ENCODE measurements around the gene MPDZ. TPM values are rescaled to one million over a fixed set of nuclear protein-coding genes. Genes with fewer than 3 reads are reported as not detected.

The MPDZ gene
- total RNA-seq, 5 donors from 2014 or later (not counting 1 experiment from before 2014, with no cell fraction given), result 0.26 to 0.92 (median 0.35) TPM; not detected in 2

DNA sequence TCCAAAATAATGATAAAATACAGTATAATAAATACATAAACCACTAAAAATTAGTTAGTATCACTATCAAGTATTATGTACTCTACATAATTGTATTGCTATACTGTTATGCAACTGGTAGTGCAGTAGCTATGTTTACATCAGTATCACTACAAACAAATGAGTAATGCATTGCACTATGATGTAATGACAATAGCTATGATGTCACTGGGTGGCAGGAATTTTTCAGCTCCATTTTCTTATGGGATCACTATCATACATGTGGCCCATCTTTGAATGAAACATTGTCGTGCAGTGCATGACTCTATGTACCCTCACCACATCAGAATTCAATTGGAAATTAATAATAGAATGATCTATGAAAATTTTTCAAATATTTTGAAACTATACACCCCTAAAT, 201.3 kb downstream of the MPDZ start:
- Histone ChIP-seq H3K4me1 (ENCODE audit: control insufficient read depth in 1 of 2, extremely low read depth in 1 of 2, insufficient read depth in 2 of 2, low read length in 2 of 2) (no peaks in the 10 kb centered on the region), H3K27ac (ENCODE audit: low read length) (no peak overlapping the region), H3K9me3 (no peaks in the 10 kb centered on the region), H3K36me3 (ENCODE audit: control insufficient read depth in 2 of 2, extremely low read depth in 1 of 2, insufficient read depth in 1 of 2, low read length in 1 of 2) (no peaks in the 10 kb centered on the region), H3K27me3 (replicated peaks in 1 of 2; ENCODE audit: control insufficient read depth in 2 of 2, extremely low read depth in 1 of 2, insufficient read depth in 2 of 2, low read length in 1 of 2) (no peaks in the 10 kb centered on the region), H3K4me3 (ENCODE audit: control insufficient read depth in 1 of 2, extremely low read depth in 1 of 2, low read length in 1 of 2) (no peak overlapping the region)
- no peaks in the 10 kb centered on the region for H3K4me1 Mint-ChIP-seq
- H3K27me3 Mint-ChIP-seq, result no peaks in the 10 kb centered on the region
- ChIA-PET POLR2A (no interaction called here), CTCF (no interaction called here)
- no peak for ATAC-seq (replicated peaks in 1 of 4)
- H3K4me3 Mint-ChIP-seq, result no peak overlapping the region
- H3K36me3 Mint-ChIP-seq, result no peaks in the 10 kb centered on the region
- H3K27ac Mint-ChIP-seq, result no peak overlapping the region
- peaks cover 0 to 23% (median 14%) of the 10 kb centered on the region in 3 donors for H3K9me3 Mint-ChIP-seq
- WGBS (ENCODE audit: insufficient coverage), result no CpG with 5 or more reads among the region's 1 CpG
- DNase-seq, result no peak

- H3K4me3 ChIP-seq (ENCODE audit: control insufficient read depth in 1 of 2, extremely low read depth in 1 of 2, low read length in 1 of 2), result no peak overlapping the region
- H3K4me1 Mint-ChIP-seq, result no peaks in the 10 kb centered on the region
- H3K4me3 Mint-ChIP-seq, result no peak overlapping the region
- no peak overlapping the region for H3K27ac Mint-ChIP-seq
- no peak overlapping the region for H3K27ac ChIP-seq (ENCODE audit: low read length)
- ATAC-seq (replicated peaks in 1 of 4) (no peak), DNase-seq (no peak)
- peaks cover 0 to 27% (median 11%) of the 10 kb centered on the region in 3 donors for H3K9me3 Mint-ChIP-seq
- H3K9me3 ChIP-seq, result no peaks in the 10 kb centered on the region
- ChIA-PET POLR2A (no interaction called here), CTCF (no interaction called here)
- no peaks in the 10 kb centered on the region for H3K4me1 ChIP-seq (ENCODE audit: control insufficient read depth in 1 of 2, extremely low read depth in 1 of 2, insufficient read depth in 2 of 2, low read length in 2 of 2)
- H3K27me3 ChIP-seq (replicated peaks in 1 of 2; ENCODE audit: control insufficient read depth in 2 of 2, extremely low read depth in 1 of 2, insufficient read depth in 2 of 2, low read length in 1 of 2), result no peaks in the 10 kb centered on the region
- H3K36me3 Mint-ChIP-seq, result no peaks in the 10 kb centered on the region
- H3K27me3 Mint-ChIP-seq, result no peaks in the 10 kb centered on the region
- no peaks in the 10 kb centered on the region for H3K36me3 ChIP-seq (ENCODE audit: control insufficient read depth in 2 of 2, extremely low read depth in 1 of 2, insufficient read depth in 1 of 2, low read length in 1 of 2)
Observed at GRCh38 chr9:13076616-13077015, 202.9 kb downstream of the MPDZ start.

- Mint-ChIP-seq H3K4me3 (no peak overlapping the region), H3K9me3 (peaks cover 3 to 38% (median 18%) of the 10 kb centered on the region in 3 donors), H3K27me3 (no peaks in the 10 kb centered on the region), H3K36me3 (no peaks in the 10 kb centered on the region), H3K27ac (no peak overlapping the region), H3K4me1 (no peaks in the 10 kb centered on the region)
- H3K27me3 ChIP-seq (replicated peaks in 1 of 2; ENCODE audit: control insufficient read depth in 2 of 2, extremely low read depth in 1 of 2, insufficient read depth in 2 of 2, low read length in 1 of 2), result no peaks in the 10 kb centered on the region
- no peak for DNase-seq
- no peaks in the 10 kb centered on the region for H3K9me3 ChIP-seq
- ChIA-PET CTCF (no interaction called here), POLR2A (no interaction called here)
- H3K4me1 ChIP-seq (ENCODE audit: control insufficient read depth in 1 of 2, extremely low read depth in 1 of 2, insufficient read depth in 2 of 2, low read length in 2 of 2), result no peaks in the 10 kb centered on the region
- ATAC-seq (replicated peaks in 1 of 4), result no peak
- H3K36me3 ChIP-seq (ENCODE audit: control insufficient read depth in 2 of 2, extremely low read depth in 1 of 2, insufficient read depth in 1 of 2, low read length in 1 of 2), result no peaks in the 10 kb centered on the region
- H3K27ac ChIP-seq (ENCODE audit: low read length), result no peak overlapping the region
- H3K4me3 ChIP-seq (ENCODE audit: control insufficient read depth in 1 of 2, extremely low read depth in 1 of 2, low read length in 1 of 2), result no peak overlapping the region
Observed at GRCh38 chr9:13071921-13072320, 207.6 kb downstream of the MPDZ start.

DNA sequence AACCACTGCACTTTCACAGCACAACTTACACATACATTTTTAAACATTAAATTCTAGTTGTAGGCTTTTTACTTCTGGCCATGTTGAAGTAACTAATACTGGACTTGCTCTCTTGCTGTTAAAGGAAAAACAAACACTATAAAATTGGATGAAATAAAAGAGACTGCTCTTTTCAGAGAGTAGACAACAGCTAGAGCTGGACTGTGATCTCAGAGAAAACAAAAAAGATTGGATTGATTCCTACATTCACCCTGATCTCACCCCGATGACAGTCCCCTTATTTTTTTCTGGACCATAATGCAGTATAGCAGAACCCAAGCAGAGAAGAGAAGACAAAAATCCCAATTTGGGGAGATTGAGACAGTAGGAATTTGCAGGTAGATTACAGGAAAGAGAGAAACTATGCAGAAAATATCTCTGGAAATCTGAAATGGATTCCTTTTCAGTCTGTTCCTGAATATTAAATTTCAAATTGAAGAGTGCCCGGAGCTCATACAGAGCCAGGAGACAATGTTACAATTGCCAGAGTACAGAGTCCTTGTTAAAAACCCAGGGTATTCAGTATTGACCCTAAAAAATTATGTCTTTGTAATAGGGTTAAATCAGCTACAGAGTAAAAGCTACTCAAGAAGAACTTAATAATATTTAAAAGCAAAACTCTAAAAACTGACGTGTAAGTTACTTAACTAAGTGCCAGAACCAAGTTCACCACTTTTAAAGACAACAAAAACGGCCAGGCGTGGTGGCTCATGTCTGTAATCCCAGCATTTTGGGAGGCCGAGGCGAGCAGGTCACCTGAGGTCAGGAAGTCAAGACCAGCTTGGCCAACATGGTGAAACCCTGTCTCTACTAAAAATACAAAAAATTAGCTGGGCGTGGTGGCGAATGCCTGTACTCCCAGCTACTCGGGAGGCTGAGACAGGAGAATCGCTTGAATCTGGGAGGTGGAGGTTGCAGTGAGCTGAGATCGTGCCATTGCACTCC, 208.6 kb downstream of the MPDZ start:
- ChIA-PET POLR2A (no interaction called here), CTCF (no interaction called here)
- peaks cover 3 to 38% (median 18%) of the 10 kb centered on the region in 3 donors for H3K9me3 Mint-ChIP-seq
- H3K9me3 ChIP-seq, result no peaks in the 10 kb centered on the region
- 74% methylated on average over 4 of the region's 12 CpGs for WGBS (ENCODE audit: insufficient coverage)
- H3K27ac Mint-ChIP-seq, result no peak overlapping the region
- no peak for ATAC-seq (replicated peaks in 1 of 4)
- H3K4me3 Mint-ChIP-seq, result no peak overlapping the region
- H3K27ac ChIP-seq (ENCODE audit: low read length), result no peak overlapping the region
- H3K36me3 ChIP-seq (ENCODE audit: control insufficient read depth in 2 of 2, extremely low read depth in 1 of 2, insufficient read depth in 1 of 2, low read length in 1 of 2), result no peaks in the 10 kb centered on the region
- no peaks in the 10 kb centered on the region for H3K27me3 Mint-ChIP-seq
- no peaks in the 10 kb centered on the region for H3K4me1 Mint-ChIP-seq
- no peaks in the 10 kb centered on the region for H3K4me1 ChIP-seq (ENCODE audit: control insufficient read depth in 1 of 2, extremely low read depth in 1 of 2, insufficient read depth in 2 of 2, low read length in 2 of 2)
- no peaks in the 10 kb centered on the region for H3K36me3 Mint-ChIP-seq
- no peak for DNase-seq
- no peak overlapping the region for H3K4me3 ChIP-seq (ENCODE audit: control insufficient read depth in 1 of 2, extremely low read depth in 1 of 2, low read length in 1 of 2)
- no peaks in the 10 kb centered on the region for H3K27me3 ChIP-seq (replicated peaks in 1 of 2; ENCODE audit: control insufficient read depth in 2 of 2, extremely low read depth in 1 of 2, insufficient read depth in 2 of 2, low read length in 1 of 2)

- DNase-seq, result no peak
- Mint-ChIP-seq H3K27me3 (no peaks in the 10 kb centered on the region), H3K4me1 (no peaks in the 10 kb centered on the region), H3K27ac (no peak overlapping the region), H3K36me3 (no peaks in the 10 kb centered on the region), H3K4me3 (no peak overlapping the region), H3K9me3 (peaks cover 7 to 32% (median 21%) of the 10 kb centered on the region in 3 donors)
- 83% methylated on average over 2 of the region's 3 CpGs for WGBS (ENCODE audit: insufficient coverage)
- no peak overlapping the region for H3K27ac ChIP-seq (ENCODE audit: low read length)
- ChIA-PET CTCF (no interaction called here), POLR2A (no interaction called here)
- H3K27me3 ChIP-seq (replicated peaks in 1 of 2; ENCODE audit: control insufficient read depth in 2 of 2, extremely low read depth in 1 of 2, insufficient read depth in 2 of 2, low read length in 1 of 2), result no peaks in the 10 kb centered on the region
- no peaks in the 10 kb centered on the region for H3K4me1 ChIP-seq (ENCODE audit: control insufficient read depth in 1 of 2, extremely low read depth in 1 of 2, insufficient read depth in 2 of 2, low read length in 2 of 2)
- no peaks in the 10 kb centered on the region for H3K9me3 ChIP-seq
- ATAC-seq (replicated peaks in 1 of 4), result no peak
- no peaks in the 10 kb centered on the region for H3K36me3 ChIP-seq (ENCODE audit: control insufficient read depth in 2 of 2, extremely low read depth in 1 of 2, insufficient read depth in 1 of 2, low read length in 1 of 2)
- H3K4me3 ChIP-seq (ENCODE audit: control insufficient read depth in 1 of 2, extremely low read depth in 1 of 2, low read length in 1 of 2), result no peak overlapping the region
Observed at GRCh38 chr9:13069498-13069897, 210.0 kb downstream of the MPDZ start.

- WGBS (ENCODE audit: insufficient coverage), result 80% methylated on average over 1 of the region's 1 CpG
- no peak overlapping the region for H3K27ac Mint-ChIP-seq
- H3K9me3 ChIP-seq, result no peaks in the 10 kb centered on the region
- no peaks in the 10 kb centered on the region for H3K4me1 Mint-ChIP-seq
- peaks cover 13 to 31% (median 24%) of the 10 kb centered on the region in 3 donors for H3K9me3 Mint-ChIP-seq
- no peaks in the 10 kb centered on the region for H3K36me3 ChIP-seq (ENCODE audit: control insufficient read depth in 2 of 2, extremely low read depth in 1 of 2, insufficient read depth in 1 of 2, low read length in 1 of 2)
- H3K4me3 ChIP-seq (ENCODE audit: control insufficient read depth in 1 of 2, extremely low read depth in 1 of 2, low read length in 1 of 2), result no peak overlapping the region
- DNase-seq (no peak), ATAC-seq (replicated peaks in 1 of 4) (no peak)
- H3K27me3 ChIP-seq (replicated peaks in 1 of 2; ENCODE audit: control insufficient read depth in 2 of 2, extremely low read depth in 1 of 2, insufficient read depth in 2 of 2, low read length in 1 of 2), result no peaks in the 10 kb centered on the region
- no peaks in the 10 kb centered on the region for H3K4me1 ChIP-seq (ENCODE audit: control insufficient read depth in 1 of 2, extremely low read depth in 1 of 2, insufficient read depth in 2 of 2, low read length in 2 of 2)
- H3K36me3 Mint-ChIP-seq, result no peaks in the 10 kb centered on the region
- no peak overlapping the region for H3K4me3 Mint-ChIP-seq
- POLR2A ChIA-PET, result no interaction called here
- CTCF ChIA-PET, result no interaction called here
- H3K27ac ChIP-seq (ENCODE audit: low read length), result no peak overlapping the region
- H3K27me3 Mint-ChIP-seq, result no peaks in the 10 kb centered on the region
Observed at GRCh38 chr9:13064676-13065075, 214.8 kb downstream of the MPDZ start.

Data from T-cell (primary cell).